ENCODE data around the gene PKM.

The PKM gene

GRCh38 chr15:72205896-72206676, 24.9 kb downstream of the PKM start:
- TF ChIP-seq ZFX (IDR thresholded peaks at IDR 0.05; ENCODE audit: borderline replicate concordance) = no peak
- TF ChIP-seq, protein P1, sequence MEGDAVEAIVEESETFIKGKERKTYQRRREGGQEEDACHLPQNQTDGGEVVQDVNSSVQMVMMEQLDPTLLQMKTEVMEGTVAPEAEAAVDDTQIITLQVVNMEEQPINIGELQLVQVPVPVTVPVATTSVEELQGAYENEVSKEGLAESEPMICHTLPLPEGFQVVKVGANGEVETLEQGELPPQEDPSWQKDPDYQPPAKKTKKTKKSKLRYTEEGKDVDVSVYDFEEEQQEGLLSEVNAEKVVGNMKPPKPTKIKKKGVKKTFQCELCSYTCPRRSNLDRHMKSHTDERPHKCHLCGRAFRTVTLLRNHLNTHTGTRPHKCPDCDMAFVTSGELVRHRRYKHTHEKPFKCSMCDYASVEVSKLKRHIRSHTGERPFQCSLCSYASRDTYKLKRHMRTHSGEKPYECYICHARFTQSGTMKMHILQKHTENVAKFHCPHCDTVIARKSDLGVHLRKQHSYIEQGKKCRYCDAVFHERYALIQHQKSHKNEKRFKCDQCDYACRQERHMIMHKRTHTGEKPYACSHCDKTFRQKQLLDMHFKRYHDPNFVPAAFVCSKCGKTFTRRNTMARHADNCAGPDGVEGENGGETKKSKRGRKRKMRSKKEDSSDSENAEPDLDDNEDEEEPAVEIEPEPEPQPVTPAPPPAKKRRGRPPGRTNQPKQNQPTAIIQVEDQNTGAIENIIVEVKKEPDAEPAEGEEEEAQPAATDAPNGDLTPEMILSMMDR (IDR thresholded peaks at IDR 0.05) = no peak
- no peak overlapping the region for H3K27ac ChIP-seq

GRCh38 chr15:72205273-72205672, 25.7 kb downstream of the PKM start:
- no peak for TF ChIP-seq ZFX (IDR thresholded peaks at IDR 0.05; ENCODE audit: borderline replicate concordance)
- TF ChIP-seq, protein P1 (IDR thresholded peaks at IDR 0.05) = no peak
- H3K27ac ChIP-seq = no peak overlapping the region

- TF ChIP-seq, protein P1 (IDR thresholded peaks at IDR 0.05) = no peak
- no peak for TF ChIP-seq ZFX (IDR thresholded peaks at IDR 0.05; ENCODE audit: borderline replicate concordance)
- peak overlapping the region; percentile 4; the same call in 1 of the 2 replicates for H3K27ac ChIP-seq
These were observed 27.5 kb downstream of the PKM start for GRCh38 chr15:72203507-72203837.

DNA sequence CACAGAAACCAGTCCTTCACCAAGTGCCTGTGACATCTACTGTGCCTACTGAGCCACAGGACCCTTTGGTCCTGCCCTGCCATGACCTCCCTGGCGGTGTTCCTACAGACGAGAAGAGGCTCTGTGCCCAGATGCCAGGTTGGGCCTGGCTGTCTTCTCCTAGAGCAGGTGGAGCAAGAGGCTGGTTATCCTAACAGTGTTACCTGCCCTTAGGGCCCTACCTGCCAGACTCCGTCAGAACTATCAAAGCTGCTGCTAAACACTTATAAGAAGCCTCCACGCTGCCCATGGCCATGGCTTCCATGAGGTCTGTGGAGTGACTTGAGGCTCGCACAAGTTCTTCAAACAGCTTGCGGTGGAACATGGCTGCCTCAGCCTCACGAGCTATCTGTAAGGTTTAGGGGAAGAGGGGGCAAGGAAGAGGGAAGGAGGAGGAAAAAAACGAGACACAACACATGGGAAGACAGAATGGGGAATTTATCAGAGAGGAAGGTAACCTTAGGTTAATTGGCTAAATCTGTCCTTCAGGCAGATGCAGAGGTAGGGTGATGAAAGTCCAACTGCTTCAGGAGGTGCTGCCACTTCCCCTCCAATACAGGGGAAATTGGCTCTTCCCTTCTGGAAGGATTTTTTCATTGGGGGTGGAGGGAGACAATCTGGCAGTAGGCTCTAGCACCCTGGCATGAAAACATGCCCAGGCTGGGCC, 28.0 kb downstream of the PKM start:
- peak overlapping the region; percentile 4; the same call in 1 of the 2 replicates for H3K27ac ChIP-seq
- TF ChIP-seq, protein P1 (IDR thresholded peaks at IDR 0.05) = no peak
- TF ChIP-seq ZFX (IDR thresholded peaks at IDR 0.05; ENCODE audit: borderline replicate concordance) = no peak

DNA sequence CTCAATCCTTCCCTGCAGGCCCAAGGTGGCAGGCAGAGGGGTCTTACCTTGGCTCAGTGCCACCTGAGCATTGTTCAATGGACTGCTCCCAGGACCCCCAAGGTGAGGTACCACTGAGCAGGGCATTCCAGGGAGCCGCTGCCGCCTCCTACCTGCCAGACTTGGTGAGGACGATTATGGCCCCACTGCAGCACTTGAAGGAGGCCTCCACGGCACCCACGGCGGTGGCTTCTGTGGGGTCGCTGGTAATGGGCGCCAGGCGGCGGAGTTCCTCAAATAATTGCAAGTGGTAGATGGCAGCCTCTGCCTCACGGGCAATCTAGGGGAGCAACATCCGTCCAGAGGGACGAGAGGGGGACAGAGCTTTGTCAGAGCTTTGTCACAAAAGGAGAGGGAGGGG, 28.7 kb downstream of the PKM start:
- TF ChIP-seq ZFX (IDR thresholded peaks at IDR 0.05; ENCODE audit: borderline replicate concordance) = no peak
- TF ChIP-seq, protein P1 (IDR thresholded peaks at IDR 0.05) = no peak
- H3K27ac ChIP-seq = no peak overlapping the region

DNA sequence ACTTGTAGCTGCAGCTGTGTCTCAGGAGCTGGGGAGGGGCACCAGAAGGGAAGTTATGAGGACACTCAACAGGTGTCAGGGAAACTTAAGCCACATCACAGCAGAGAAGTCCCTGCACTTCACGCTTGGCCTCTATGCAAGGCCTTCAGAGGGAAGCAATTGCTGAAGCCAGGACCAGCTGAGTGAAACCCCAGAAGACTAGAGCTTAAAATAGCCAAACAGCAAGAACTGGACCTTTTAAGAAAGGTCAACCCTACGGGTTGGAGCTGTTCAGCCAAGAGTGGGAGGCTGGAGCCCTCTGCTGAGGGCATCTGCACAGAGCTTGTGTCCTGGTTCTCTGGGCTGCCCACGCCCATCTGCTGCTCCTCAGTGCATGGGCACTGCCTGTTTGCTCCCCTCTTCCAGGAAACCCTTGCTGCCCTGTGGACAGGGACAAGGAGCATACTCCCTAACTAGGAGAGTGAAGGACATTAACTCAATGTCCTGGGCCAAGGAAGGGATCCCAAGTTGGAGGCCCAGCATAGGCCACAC, 29.5 kb downstream of the PKM start:
- H3K27ac ChIP-seq = peak overlapping the region; percentile 20; the same call in 1 of the 2 replicates
- TF ChIP-seq ZFX (IDR thresholded peaks at IDR 0.05; ENCODE audit: borderline replicate concordance) = no peak
- TF ChIP-seq, protein P1 (IDR thresholded peaks at IDR 0.05) = no peak

Measured in 22Rv1 (cell line).